K562 (cell line): ENCODE data around the gene CKM. TPM values are rescaled to one million over a fixed set of nuclear protein-coding genes. Genes with fewer than 3 reads are reported as not detected.
A peak's percentile ranks its signal among the peaks of the same experiment; 100 is the strongest.

Experiments
- ATAC-seq: fragments of 200-7000 bp; cut with Tn5 transposase; 3 replicates; pipeline ENCODE4 v1.9.1; 2020; ENCODE audit warnings: moderate library complexity
- BruUV-seq: library from RNA; stranded (reverse); fragments of 400-500 nt; replicated peaks from 2 replicates; lab custom pipeline; 2021; lab: Mats Ljungman, UMichigan
- CTCF ChIA-PET: fragments of 300-600 bp; formaldehyde crosslinking; extraction: SDS; loops from one replicate; lab custom pipeline; 2021; ENCODE audit warnings: low intra/inter-chr PET ratio; lab: Yijun Ruan, JAX
- POLR2A ChIA-PET: fragments of 300-600, 350-650 bp; sonication (Branson Sonifier 250); formaldehyde crosslinking; extraction: SDS; loops from one replicate; lab custom pipeline; 2021; ENCODE audit warnings: antibody characterized with exemption, inconsistent platforms; lab: Yijun Ruan, JAX
- DNase-seq, 4 experiments: peaks; one replicate each; pipeline versions ENCODE4 v3.0.0 to v3.0.0-alpha.2; 2011 to 2018; ENCODE audit warnings: low spot score in 3 of 4, mixed read lengths in 3 of 4; ENCODE audit errors: extremely low read depth in 1 of 4
- FAIRE-seq: peaks from 2 replicates; lab custom pipeline; 2011; peaks lifted over from hg19 to GRCh38; lab: Jason Lieb, UNC
- H2AFZ ChIP-seq: 2 replicates; pipeline ENCODE4 v1.6.0; 2011; ENCODE audit warnings: low read depth, low read length, control low read depth, inconsistent platforms
- H3K27ac ChIP-seq: fragments of 200-600 bp; 3 replicates; pipeline ENCODE4 v1.8.0; 2011; ENCODE audit warnings: low read depth, mild to moderate bottlenecking, control low read depth, inconsistent platforms, low read length, moderate library complexity, mixed read lengths; ENCODE audit errors: extremely low read depth
- H3K27me3 ChIP-seq, 2 experiments: fragments of 300-600 bp in 1 of 2; 2 replicates in 1 of 2; 3 replicates in 1 of 2; pipeline versions ENCODE4 v1.6.0 to v1.8.0; 2011; ENCODE audit warnings: inconsistent platforms in 2 of 2, low read length in 2 of 2, mild to moderate bottlenecking in 1 of 2, mixed read lengths in 1 of 2, moderate library complexity in 1 of 2; ENCODE audit not compliant: control insufficient read depth in 2 of 2, insufficient read depth in 2 of 2
- H3K36me3 ChIP-seq: fragments of 300-600 bp; 3 replicates; pipeline ENCODE4 v1.8.0; 2011; ENCODE audit warnings: mild to moderate bottlenecking, low read length, inconsistent platforms; ENCODE audit not compliant: control insufficient read depth, insufficient read depth
- H3K4me1 ChIP-seq, 2 experiments: fragments of 200-600 bp in 1 of 2; replicated peaks in 1 of 2; 2 replicates in 1 of 2; 3 replicates in 1 of 2; pipeline versions ENCODE4 v1.5.1 to v1.8.0; 2011; ENCODE audit warnings: inconsistent platforms in 2 of 2, low read length in 2 of 2, mild to moderate bottlenecking in 1 of 2, mixed read lengths in 1 of 2, moderate library complexity in 1 of 2; ENCODE audit not compliant: control insufficient read depth in 2 of 2, insufficient read depth in 2 of 2
- H3K4me2 ChIP-seq: 2 replicates; pipeline ENCODE4 v1.6.1; 2011; ENCODE audit warnings: low read length, control low read depth, inconsistent platforms, mixed read lengths; ENCODE audit not compliant: insufficient read depth
- H3K4me3 ChIP-seq: fragments of 200-600 bp; sonication (generic), shearing (Covaris generic); 2 replicates; pipeline ENCODE4 v1.5.1; 2016; ENCODE audit warnings: control low read depth, inconsistent platforms
- H3K79me2 ChIP-seq: fragments of 200-600 bp; 3 replicates; pipeline ENCODE4 v1.8.0; 2011; ENCODE audit warnings: low read length, inconsistent platforms; ENCODE audit not compliant: control insufficient read depth, insufficient read depth
- H3K9ac ChIP-seq, 2 experiments: 2 replicates each; pipeline versions ENCODE4 v1.6.0 to v1.6.1; 2011; ENCODE audit warnings: low read depth in 2 of 2, low read length in 2 of 2, control low read depth in 1 of 2, inconsistent platforms in 1 of 2, mild to moderate bottlenecking in 1 of 2, mixed read lengths in 1 of 2; ENCODE audit not compliant: insufficient read depth in 1 of 2
- H3K9me1 ChIP-seq: one replicate; pipeline ENCODE4 v1.6.0; 2011; ENCODE audit warnings: inconsistent platforms, mild to moderate bottlenecking, low read length, moderate library complexity; ENCODE audit not compliant: control insufficient read depth, insufficient read depth
- H3K9me3 ChIP-seq: replicated peaks from 2 replicates; pipeline ENCODE4 v1.5.1; 2011; ENCODE audit warnings: low read depth, low read length, inconsistent platforms; ENCODE audit not compliant: control insufficient read depth, insufficient read depth
- H4K20me1 ChIP-seq: replicated peaks from 2 replicates; pipeline ENCODE4 v1.6.1; 2011; ENCODE audit warnings: low read length, inconsistent platforms, mixed read lengths; ENCODE audit not compliant: control insufficient read depth, insufficient read depth
- NFIC ChIP-seq: fragments of 450-650 bp; IDR thresholded peaks from 2 replicates; pipeline ENCODE4 v1.6.1; 2017; ENCODE audit warnings: mild to moderate bottlenecking, inconsistent platforms
- TRIM25 ChIP-seq: fragments of 450-650 bp; IDR thresholded peaks from 2 replicates; pipeline ENCODE4 v1.7.0; 2016; ENCODE audit warnings: borderline replicate concordance
- ZNF384 ChIP-seq: IDR thresholded peaks from 2 replicates; pipeline ENCODE4 v1.6.1; 2012; ENCODE audit warnings: low read depth, low read length, improper control_type of control experiment
- WGBS: fragments of 100-300 bp; shearing (Covaris generic); methylation state at CpG from one replicate; pipeline ENCODE4 v1.1.6; 2016; ENCODE audit warnings: low coverage, mixed read lengths; ENCODE audit not compliant: insufficient coverage; ENCODE audit errors: missing lambda C conversion rate; 5-methylcytosine and 5-hydroxymethylcytosine counted together
- in situ Hi-C: fragments of 300-500 bp; cut with MboI; formaldehyde crosslinking; loops from 4 replicates; pipeline ENCODE4 v1.15.0; 2018; ENCODE audit warnings: inconsistent platforms, mixed read lengths
- intact Hi-C: fragments of 100-400 bp; cut with micrococcal nuclease; formaldehyde crosslinking; loops from 2 replicates; pipeline ENCODE4 v1.14.2; 2022
- polyA plus RNA-seq, 8 experiments: library from polyadenylated mRNA; depleted of rRNA in 4 of 8; stranded (reverse) in 5 of 8; unstranded in 3 of 8; fragments of >200 nt; fragmentation: Nextera tagmentation in 2 of 8; fragmentation: Illumina TruSeq in 1 of 8; extraction: Ambion mirVana in 2 of 8; extraction: Trizol in 1 of 8; gene quantifications; 2 replicates each; pipeline versions ENCODE4 v1.2.1 to v1.2.3, GENCODE V29; 2011 to 2014; ENCODE audit warnings: inconsistent platforms in 1 of 8, missing spikeins in 1 of 8
- total RNA-seq, 7 experiments: library from RNA; depleted of rRNA in 6 of 7; stranded (reverse); fragments of >200 nt in 6 of 7; fragmentation: Illumina TruSeq in 2 of 7; extraction: Trizol in 2 of 7; gene quantifications; 2 replicates each; pipeline versions ENCODE4 v1.2.1 to v1.2.3, GENCODE V29; 2011 to 2021; ENCODE audit warnings: low replicate concordance in 1 of 7
- TF ChIP-seq, protein P1 (sequence below): sonication (generic); formaldehyde crosslinking; IDR thresholded peaks from 2 replicates; pipeline ENCODE4 v1.5.0; 2020; ENCODE audit warnings: missing genetic modification reagents
- TF ChIP-seq, protein P2 (sequence below): sonication (generic); formaldehyde crosslinking; IDR thresholded peaks from 2 replicates; pipeline ENCODE4 v1.8.0; 2022; ENCODE audit warnings: mild to moderate bottlenecking, missing genetic modification reagents

Gene CKM
- total and polyA plus RNA-seq, 9 of the 15 experiments (the other 6 are each of a cell fraction or from before 2014, with no cell fraction given): 0.06 to 0.17 (median 0.09) TPM; not detected in 4

DNA sequence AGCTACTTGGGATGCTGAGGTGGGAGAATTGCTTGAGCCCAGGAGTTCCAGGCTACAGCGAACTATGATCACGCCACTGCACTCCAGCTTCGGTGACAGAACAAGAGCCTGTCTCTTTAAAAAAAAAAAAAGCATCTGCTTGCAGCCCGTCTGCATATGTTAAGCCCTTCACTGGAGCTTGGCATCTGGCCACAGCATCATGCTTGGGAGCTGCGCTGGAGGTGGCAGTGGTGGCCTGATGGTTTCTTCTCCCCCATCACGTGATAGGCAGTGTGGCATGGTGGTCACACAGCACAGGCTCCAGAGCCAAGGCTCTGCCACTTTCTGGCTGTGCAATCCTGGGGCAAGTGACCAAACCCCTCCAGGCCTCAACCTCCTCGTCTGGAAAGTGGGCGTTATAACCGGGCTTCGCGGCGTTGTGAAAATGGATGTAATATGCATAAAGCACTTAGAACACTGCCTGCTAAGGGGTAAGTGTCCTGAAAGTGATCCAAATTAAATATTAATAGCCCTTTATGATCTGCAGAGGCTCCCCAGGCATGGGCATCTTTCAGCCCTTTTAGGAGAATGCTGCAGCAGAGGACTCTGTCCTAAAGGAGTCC, 47.2 kb downstream of the CKM start:
- H3K27me3 ChIP-seq: no peaks in the 10 kb centered on the region
- H3K4me2 ChIP-seq: no peak overlapping the region
- WGBS: 82% methylated on average over 11 of the region's 12 CpGs
- no peaks in the 10 kb centered on the region for H3K9me1 ChIP-seq
- DNase-seq: no peak
- FAIRE-seq: no peak
- no peak for ATAC-seq
- CTCF ChIA-PET: no interaction called here
- no peak overlapping the region for H3K27ac ChIP-seq
- intact Hi-C loops: no loop called here
- BruUV-seq: no TSS peak
- POLR2A ChIA-PET: interaction anchor here (0.6 to 2.3 kb wide), 4 partner anchors 10 to 33 kb away, joined by 3 to 5 read pairs (median 4); no protein-coding TSS in a partner anchor
- peaks cover 17 to 30% of the 10 kb centered on the region in 2 experiments; a peak in 4 of 5 replicates for H3K4me1 ChIP-seq
- H3K9me3 ChIP-seq: no peaks in the 10 kb centered on the region
- H3K36me3 ChIP-seq: peaks cover 51% of the 10 kb centered on the region
- TF ChIP-seq NFIC (peak; percentile 33; the same call in 1 of the 2 replicates), TRIM25 (no peak), ZNF384 (peak; percentile 87)
- TF ChIP-seq, protein P1, sequence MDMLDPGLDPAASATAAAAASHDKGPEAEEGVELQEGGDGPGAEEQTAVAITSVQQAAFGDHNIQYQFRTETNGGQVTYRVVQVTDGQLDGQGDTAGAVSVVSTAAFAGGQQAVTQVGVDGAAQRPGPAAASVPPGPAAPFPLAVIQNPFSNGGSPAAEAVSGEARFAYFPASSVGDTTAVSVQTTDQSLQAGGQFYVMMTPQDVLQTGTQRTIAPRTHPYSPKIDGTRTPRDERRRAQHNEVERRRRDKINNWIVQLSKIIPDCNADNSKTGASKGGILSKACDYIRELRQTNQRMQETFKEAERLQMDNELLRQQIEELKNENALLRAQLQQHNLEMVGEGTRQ (CRISPR knock-in tag): peak; percentile 25; the same call in 1 of the 2 replicates
- TF ChIP-seq, protein P2, sequence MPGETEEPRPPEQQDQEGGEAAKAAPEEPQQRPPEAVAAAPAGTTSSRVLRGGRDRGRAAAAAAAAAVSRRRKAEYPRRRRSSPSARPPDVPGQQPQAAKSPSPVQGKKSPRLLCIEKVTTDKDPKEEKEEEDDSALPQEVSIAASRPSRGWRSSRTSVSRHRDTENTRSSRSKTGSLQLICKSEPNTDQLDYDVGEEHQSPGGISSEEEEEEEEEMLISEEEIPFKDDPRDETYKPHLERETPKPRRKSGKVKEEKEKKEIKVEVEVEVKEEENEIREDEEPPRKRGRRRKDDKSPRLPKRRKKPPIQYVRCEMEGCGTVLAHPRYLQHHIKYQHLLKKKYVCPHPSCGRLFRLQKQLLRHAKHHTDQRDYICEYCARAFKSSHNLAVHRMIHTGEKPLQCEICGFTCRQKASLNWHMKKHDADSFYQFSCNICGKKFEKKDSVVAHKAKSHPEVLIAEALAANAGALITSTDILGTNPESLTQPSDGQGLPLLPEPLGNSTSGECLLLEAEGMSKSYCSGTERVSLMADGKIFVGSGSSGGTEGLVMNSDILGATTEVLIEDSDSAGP: peak; percentile 76; the same call in 1 of the 2 replicates
- H3K4me3 ChIP-seq: no peak overlapping the region
- in situ Hi-C loops: no loop called here
- no peaks in the 10 kb centered on the region for H4K20me1 ChIP-seq
- peak overlapping the region in 1 of 2 experiments; percentile 59; a peak in 1 of 4 replicates for H3K9ac ChIP-seq
- no peaks in the 10 kb centered on the region for H3K79me2 ChIP-seq
- H2AFZ ChIP-seq: no peak overlapping the region
